HG03571 (cell line): Measurements from ENCODE around the gene CAPN14.
"Not testable (repeated sequence)": the region's sequence is repeated elsewhere in the genome, so short reads cannot be mapped to it uniquely, and the experiment has no call there.

Experiments used
- ATAC-seq: cut with Tn5 transposase; IDR thresholded peaks from one replicate; pipeline ENCODE4 v1.9.1; 2021; ENCODE audit not compliant: unreplicated experiment

The CAPN14 gene

GRCh38 chr2:31197669-31198068, 19.6 kb downstream of the CAPN14 start:
- ATAC-seq: no peak

- no peak for ATAC-seq
These were observed 20.1 kb downstream of the CAPN14 start for GRCh38 chr2:31197166-31197565.

- no peak for ATAC-seq
These were observed 20.7 kb downstream of the CAPN14 start for GRCh38 chr2:31196622-31197021.

GRCh38 chr2:31193806-31194205, 23.5 kb downstream of the CAPN14 start:
- no peak for ATAC-seq

GRCh38 chr2:31192851-31193392, 24.4 kb downstream of the CAPN14 start:
- no peak for ATAC-seq

- no peak for ATAC-seq
These were observed 24.9 kb downstream of the CAPN14 start for GRCh38 chr2:31192396-31192795.

GRCh38 chr2:31191931-31192330, 25.4 kb downstream of the CAPN14 start:
- ATAC-seq: no peak

- ATAC-seq: no peak
These were observed 27.1 kb downstream of the CAPN14 start for GRCh38 chr2:31190188-31190587.

- ATAC-seq: no peak
These were observed 28.2 kb downstream of the CAPN14 start for GRCh38 chr2:31189141-31189540.

GRCh38 chr2:31188131-31188530, 29.2 kb downstream of the CAPN14 start:
- no peak for ATAC-seq

- no peak for ATAC-seq
These were observed 30.1 kb downstream of the CAPN14 start for GRCh38 chr2:31187166-31187565.

- not testable (repeated sequence) for ATAC-seq
These were observed 33.3 kb downstream of the CAPN14 start for GRCh38 chr2:31183973-31184372.

GRCh38 chr2:31176742-31177141, 40.6 kb downstream of the CAPN14 start:
- ATAC-seq: no peak

- no peak for ATAC-seq
These were observed 46.2 kb downstream of the CAPN14 start for GRCh38 chr2:31171142-31171541.

GRCh38 chr2:31170071-31170698, 47.1 kb downstream of the CAPN14 start:
- ATAC-seq: peak; percentile 60

GRCh38 chr2:31168291-31168690, 49.0 kb downstream of the CAPN14 start:
- ATAC-seq: no peak

- no peak for ATAC-seq
These were observed 50.4 kb downstream of the CAPN14 start for GRCh38 chr2:31166925-31167324.

GRCh38 chr2:31163011-31163539, 54.2 kb downstream of the CAPN14 start:
- no peak for ATAC-seq

- ATAC-seq: no peak
These were observed 55.7 kb downstream of the CAPN14 start for GRCh38 chr2:31161637-31162036.

GRCh38 chr2:31151501-31151900, 65.8 kb downstream of the CAPN14 start:
- no peak for ATAC-seq

GRCh38 chr2:31150120-31150670, 67.1 kb downstream of the CAPN14 start:
- no peak for ATAC-seq

- ATAC-seq: no peak
These were observed 68.8 kb downstream of the CAPN14 start for GRCh38 chr2:31148514-31148913.

GRCh38 chr2:31147645-31148044, 69.7 kb downstream of the CAPN14 start:
- no peak for ATAC-seq
